Hepatocyte (in vitro differentiated cells): ENCODE data around the gene TAF1C.
"Not testable (repeated sequence)": the region's sequence is repeated elsewhere in the genome, so short reads cannot be mapped to it uniquely, and the experiment has no call there.

Source experiments
- CTCF ChIP-seq: fragments of 200-600 bp; sonication (generic); IDR thresholded peaks from 2 replicates; pipeline ENCODE4 v1.5.1; 2016; ENCODE audit warnings: antibody characterized with exemption, mild to moderate bottlenecking; ENCODE audit not compliant: poor library complexity
- EZH2 ChIP-seq: fragments of 200-600 bp; sonication (generic); IDR thresholded peaks from 2 replicates; pipeline ENCODE4 v1.6.1; 2016; ENCODE audit warnings: antibody characterized with exemption, mild to moderate bottlenecking, borderline replicate concordance
- EZH2phosphoT487 ChIP-seq: fragments of 200-600 bp; sonication (generic); IDR thresholded peaks from one replicate; pipeline ENCODE4 v1.6.1; 2018; ENCODE audit warnings: antibody characterized with exemption, mild to moderate bottlenecking, low read depth, moderate library complexity; ENCODE audit not compliant: unreplicated experiment, severe bottlenecking

DNA sequence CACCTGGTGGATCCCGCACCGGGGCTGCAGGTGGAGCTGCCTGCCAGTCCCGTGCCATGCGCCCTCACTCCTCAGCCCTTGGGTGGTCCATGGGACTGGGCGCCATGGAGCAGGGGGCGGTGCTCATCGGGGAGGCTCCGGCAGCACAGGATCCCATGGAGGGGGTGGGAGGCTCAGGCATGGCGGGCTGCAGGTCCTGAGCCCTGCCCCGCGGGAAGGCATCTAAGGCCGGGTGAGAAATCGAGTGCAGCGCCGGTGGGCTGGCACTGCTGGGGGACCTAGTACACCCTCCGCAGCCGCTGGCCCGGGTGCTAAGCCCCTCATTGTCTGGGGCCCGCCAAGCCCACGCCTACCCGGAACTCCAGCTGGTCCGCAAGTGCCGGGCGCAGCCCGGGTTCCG, 17.7 kb upstream of the TAF1C start:
- TF ChIP-seq CTCF, EZH2phosphoT487, EZH2: not testable (repeated sequence)
